NCI-H146 (cell line): ENCODE measurements around the gene KCNJ4.
A peak's percentile ranks its signal among the peaks of the same experiment; 100 is the strongest.
"Not testable (repeated sequence)": the region's sequence is repeated elsewhere in the genome, so short reads cannot be mapped to it uniquely, and the experiment has no call there.

Experiments
- DNase-seq: peaks from one replicate; lab custom pipeline; 2025; lab: John Stamatoyannopoulos, UW

KCNJ4 gene

GRCh38 chr22:38471237-38471636 lies 16.2 kb upstream of the KCNJ4 start:
- DNase-seq: no peak

- DNase-seq: not testable (repeated sequence)
These were observed 15.2 kb upstream of the KCNJ4 start for GRCh38 chr22:38470179-38470578.

GRCh38 chr22:38469306-38469781 lies 14.3 kb upstream of the KCNJ4 start:
- DNase-seq: no peak

- DNase-seq: no peak
These were observed 13.7 kb upstream of the KCNJ4 start for GRCh38 chr22:38468443-38469305.

GRCh38 chr22:38467904-38468442 lies 13.0 kb upstream of the KCNJ4 start, which contains the start of gene KDELR3:
Gene KDELR3 (plus strand): TSS chr22:38468096. CDS start chr22:38468234, 138 bp downstream.
- peak; percentile 8 for DNase-seq

GRCh38 chr22:38467438-38467903 lies 12.5 kb upstream of the KCNJ4 start:
- DNase-seq: peak; percentile 21

- peak; percentile 13 for DNase-seq
These were observed 10.9 kb upstream of the KCNJ4 start for GRCh38 chr22:38465673-38466490.

- no peak for DNase-seq
These were observed 10.1 kb upstream of the KCNJ4 start for GRCh38 chr22:38464992-38465672.

- no peak for DNase-seq
These were observed 8.2 kb upstream of the KCNJ4 start for GRCh38 chr22:38462960-38463784.

- DNase-seq: peak; percentile 88
These were observed 6.5 kb upstream of the KCNJ4 start for GRCh38 chr22:38461414-38462081.

- no peak for DNase-seq
These were observed 6.0 kb upstream of the KCNJ4 start for GRCh38 chr22:38461057-38461413.

GRCh38 chr22:38460426-38460840 lies 5.4 kb upstream of the KCNJ4 start:
- DNase-seq: no peak

GRCh38 chr22:38456841-38457699 lies 2.1 kb upstream of the KCNJ4 start:
- no peak for DNase-seq

- no peak for DNase-seq
These were observed 1.4 kb upstream of the KCNJ4 start for GRCh38 chr22:38456272-38456835.

- peak; percentile 35 for DNase-seq
These were observed 702 bp upstream of the KCNJ4 start for GRCh38 chr22:38455530-38456271.

- no peak for DNase-seq
These were observed 485 bp downstream of the KCNJ4 start for GRCh38 chr22:38454353-38455075.

- DNase-seq: no peak
These were observed 1.0 kb downstream of the KCNJ4 start for GRCh38 chr22:38453996-38454352.
